Measurements from ENCODE around the gene PPM1F. TPM values are rescaled to one million over a fixed set of nuclear protein-coding genes. Genes with fewer than 3 reads are reported as not detected.

The PPM1F gene
- total RNA-seq, 2 donors from 2014 or later: 37.6 to 49.2 TPM

DNA sequence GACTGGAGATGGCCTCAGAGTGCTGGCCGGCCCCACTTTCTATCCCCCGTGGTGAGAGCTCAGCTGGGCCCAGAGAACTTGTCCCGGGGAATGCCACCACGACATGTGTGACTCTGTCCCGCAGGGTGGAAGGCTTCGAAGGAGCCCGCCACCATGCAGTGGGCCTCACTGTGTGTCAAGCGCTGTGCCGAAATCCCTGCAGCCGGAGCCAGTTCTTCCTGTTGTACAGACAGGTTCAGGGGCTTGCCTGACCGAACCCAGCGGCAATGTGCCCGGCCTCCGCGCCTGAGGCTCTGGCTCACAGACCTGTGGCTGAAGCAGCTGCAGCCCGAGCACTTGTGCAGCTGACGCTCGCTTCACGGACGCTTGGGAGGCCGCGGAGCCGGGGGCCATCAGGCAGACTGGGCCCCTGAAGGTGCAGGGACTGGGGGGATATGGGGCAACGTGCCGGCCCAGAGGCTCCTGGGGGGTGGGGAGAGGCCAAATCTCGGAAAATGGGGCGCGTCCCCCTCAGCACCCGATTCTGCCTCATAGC, 650 bp downstream of the PPM1F start:
- no peaks in the 10 kb centered on the region for H3K9me3 ChIP-seq (ENCODE audit: control insufficient read depth, low read length)
- no peaks in the 10 kb centered on the region for H3K36me3 ChIP-seq (ENCODE audit: control insufficient read depth, insufficient read depth, low read length)
- H3K27ac Mint-ChIP-seq: no peak overlapping the region
- H3K4me1 ChIP-seq (ENCODE audit: control insufficient read depth, insufficient read depth, low read length): peaks cover 5% of the 10 kb centered on the region
- H3K4me3 Mint-ChIP-seq: peak overlapping the region; percentile 76
- H3K27ac ChIP-seq (ENCODE audit: low read depth, low read length): no peak overlapping the region
- H3K9me3 Mint-ChIP-seq: no peaks in the 10 kb centered on the region
- peak overlapping the region; percentile 57 for H3K9ac ChIP-seq (ENCODE audit: extremely low read depth, low read length, poor library complexity, severe bottlenecking)
- no peaks in the 10 kb centered on the region for H3K27me3 ChIP-seq (ENCODE audit: control insufficient read depth, insufficient read depth, low read length, poor library complexity, severe bottlenecking)
- WGBS, 2 experiments (ENCODE audit: insufficient coverage in 1 of 2, insufficient read length in 1 of 2): 36 to 53% methylated on average over 15 to 29 of the region's 29 CpGs
- peaks cover 21% of the 10 kb centered on the region for H3K4me1 Mint-ChIP-seq
- H3K4me3 ChIP-seq (ENCODE audit: low read length): peak overlapping the region; percentile 80
- peaks cover 2% of the 10 kb centered on the region for H3K36me3 Mint-ChIP-seq (ENCODE audit: low read depth)
- H3K27me3 Mint-ChIP-seq (ENCODE audit: insufficient read depth): peaks cover 11% of the 10 kb centered on the region
- peak; percentile 82 for DNase-seq
- TF ChIP-seq CTCF (conservative IDR thresholded peaks at IDR 0.05): no peak

GRCh38 chr22:21951062-21951461, 1.6 kb downstream of the PPM1F start:
- Mint-ChIP-seq H3K4me1 (peaks cover 25% of the 10 kb centered on the region), H3K27me3 (ENCODE audit: insufficient read depth) (peaks cover 11% of the 10 kb centered on the region), H3K9me3 (no peaks in the 10 kb centered on the region), H3K4me3 (peak overlapping the region; percentile 76), H3K27ac (no peak overlapping the region), H3K36me3 (ENCODE audit: low read depth) (peaks cover 2% of the 10 kb centered on the region)
- Histone ChIP-seq H3K4me3 (ENCODE audit: low read length) (no peak overlapping the region), H3K27ac (ENCODE audit: low read depth, low read length) (no peak overlapping the region), H3K9ac (ENCODE audit: extremely low read depth, low read length, poor library complexity, severe bottlenecking) (no peak overlapping the region), H3K27me3 (ENCODE audit: control insufficient read depth, insufficient read depth, low read length, poor library complexity, severe bottlenecking) (no peaks in the 10 kb centered on the region), H3K36me3 (ENCODE audit: control insufficient read depth, insufficient read depth, low read length) (no peaks in the 10 kb centered on the region), H3K9me3 (ENCODE audit: control insufficient read depth, low read length) (no peaks in the 10 kb centered on the region), H3K4me1 (ENCODE audit: control insufficient read depth, insufficient read depth, low read length) (peaks cover 5% of the 10 kb centered on the region)
- TF ChIP-seq CTCF (conservative IDR thresholded peaks at IDR 0.05): no peak
- DNase-seq: no peak
- WGBS, 2 experiments (ENCODE audit: insufficient coverage in 1 of 2, insufficient read length in 1 of 2): 95 to 97% methylated on average over 3 to 7 of the region's 7 CpGs

DNA sequence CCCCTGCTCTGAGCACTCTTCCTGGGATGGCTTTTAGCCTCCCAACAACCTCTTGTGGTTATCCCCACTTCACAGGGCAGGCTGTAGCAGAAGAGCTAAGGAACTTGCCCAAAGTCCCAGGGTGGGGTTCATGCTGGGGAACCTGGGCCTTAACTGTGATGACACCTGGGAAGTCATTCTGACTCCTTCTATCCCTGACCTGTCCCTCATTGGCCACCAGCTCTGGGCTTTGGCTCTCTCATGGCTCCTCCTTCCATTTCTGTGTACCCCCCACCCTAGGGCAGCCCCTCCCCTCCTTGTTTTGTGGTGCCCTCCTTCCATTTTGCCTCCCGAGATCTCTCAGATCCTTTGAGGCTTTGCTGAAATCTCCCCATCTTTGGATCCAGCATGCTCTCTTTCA, 2.7 kb downstream of the PPM1F start:
- no peak for DNase-seq
- no peak overlapping the region for H3K4me3 Mint-ChIP-seq
- H3K27ac Mint-ChIP-seq: no peak overlapping the region
- no peak overlapping the region for H3K4me3 ChIP-seq (ENCODE audit: low read length)
- no peak overlapping the region for H3K27ac ChIP-seq (ENCODE audit: low read depth, low read length)
- H3K36me3 Mint-ChIP-seq (ENCODE audit: low read depth): peaks cover 8% of the 10 kb centered on the region
- H3K4me1 ChIP-seq (ENCODE audit: control insufficient read depth, insufficient read depth, low read length): peaks cover 5% of the 10 kb centered on the region
- no peak for TF ChIP-seq CTCF (conservative IDR thresholded peaks at IDR 0.05)
- 89 to 94% methylated on average over 1 of the region's 1 CpG for WGBS, 2 experiments (ENCODE audit: insufficient coverage in 1 of 2, insufficient read length in 1 of 2)
- no peaks in the 10 kb centered on the region for H3K27me3 ChIP-seq (ENCODE audit: control insufficient read depth, insufficient read depth, low read length, poor library complexity, severe bottlenecking)
- H3K4me1 Mint-ChIP-seq: peaks cover 25% of the 10 kb centered on the region
- peaks cover 11% of the 10 kb centered on the region for H3K27me3 Mint-ChIP-seq (ENCODE audit: insufficient read depth)
- H3K36me3 ChIP-seq (ENCODE audit: control insufficient read depth, insufficient read depth, low read length): peaks cover 7% of the 10 kb centered on the region
- H3K9me3 ChIP-seq (ENCODE audit: control insufficient read depth, low read length): no peaks in the 10 kb centered on the region
- no peak overlapping the region for H3K9ac ChIP-seq (ENCODE audit: extremely low read depth, low read length, poor library complexity, severe bottlenecking)
- H3K9me3 Mint-ChIP-seq: no peaks in the 10 kb centered on the region
